Spleen (tissue), 7 donors: ENCODE measurements around the gene CRB2.

Source experiments
- CTCF ChIP-seq, 11 experiments: fragments of 200-600 bp in 7 of 11; fragments of 450-650 bp in 4 of 11; sonication (generic) in 4 of 11; IDR thresholded peaks in 8 of 11; conservative IDR thresholded peaks in 3 of 11; 1 replicate in 7 of 11; 2 replicates in 4 of 11; pipeline versions ENCODE4 v1.4.0 to v1.8.0; 2016 to 2021; ENCODE audit warnings: antibody characterized with exemption in 11 of 11, inconsistent platforms in 4 of 11, mild to moderate bottlenecking in 1 of 11
- POLR2A ChIP-seq, 3 donors: fragments of 450-650 bp; IDR thresholded peaks; one replicate each; pipeline ENCODE4 v1.5.1; 2017; ENCODE audit warnings: antibody characterized with exemption in 3 of 3, mild to moderate bottlenecking in 1 of 3
- POLR2AphosphoS5 ChIP-seq, 3 donors: sonication (generic); formaldehyde crosslinking; IDR thresholded peaks; one replicate each; pipeline ENCODE4 v1.5.1; 2017; ENCODE audit warnings: antibody characterized with exemption in 3 of 3
- donor health status: DM: no; HTN: no; CAD: no; lungs with moderate emphysema.
- donor health status: DM: no; HTN: no; CAD: no.
- donor health status: DM: no; HTN: no; CAD: no.

GRCh38 chr9:123361086-123361730 is 5.2 kb downstream of the CRB2 start:
- TF ChIP-seq CTCF (IDR thresholded peaks at IDR 0.05 in 8 of 11, conservative IDR thresholded peaks at IDR 0.05 in 3 of 11) (no peak), POLR2A (IDR thresholded peaks at IDR 0.05) (no peak), POLR2AphosphoS5 (IDR thresholded peaks at IDR 0.05) (no peak)
